GM19452 (cell line): ENCODE data around the gene FAM171A1.

Source experiments
- ATAC-seq: cut with Tn5 transposase; IDR thresholded peaks from one replicate; pipeline ENCODE4 v1.9.1; 2021; ENCODE audit not compliant: unreplicated experiment

Gene FAM171A1

DNA sequence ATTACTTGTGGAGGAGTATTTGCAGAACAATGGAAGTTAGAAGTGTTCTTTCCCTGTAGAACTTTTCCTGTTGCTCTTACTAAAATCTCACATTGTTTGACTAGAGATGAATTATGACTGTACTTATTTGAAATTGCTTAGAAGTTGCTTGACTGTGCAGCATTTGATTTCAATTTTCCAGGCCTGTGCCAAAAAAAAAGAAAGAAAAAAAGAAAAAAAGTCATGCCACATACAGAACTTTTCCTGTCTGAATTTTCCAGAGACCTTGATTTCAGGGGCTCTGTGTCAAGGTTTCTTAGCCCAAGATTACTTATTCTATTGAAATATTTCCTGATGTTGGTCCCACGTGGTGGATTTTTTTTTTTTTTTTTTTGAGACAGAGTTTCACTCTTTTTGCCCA lies 3.5 kb upstream of the FAM171A1 start:
- ATAC-seq: no peak

DNA sequence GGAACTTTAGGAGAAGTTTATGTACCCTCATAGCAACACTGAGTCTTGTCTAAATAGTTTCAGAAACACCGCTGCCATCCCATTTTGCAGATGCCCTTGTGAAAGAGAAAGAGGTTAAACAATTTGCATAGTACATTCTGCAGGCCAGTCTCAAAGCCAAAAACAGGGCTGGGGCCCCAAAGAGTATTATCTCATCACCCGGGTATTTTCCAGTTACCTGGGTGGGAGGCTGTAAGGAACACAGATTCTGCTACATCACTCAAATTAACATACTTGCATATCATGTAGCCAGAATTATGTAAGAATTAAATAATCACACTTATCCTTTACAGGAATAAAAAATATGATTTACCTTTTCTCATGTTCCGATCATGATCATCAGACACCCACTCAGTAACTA lies 3.1 kb upstream of the FAM171A1 start:
- no peak for ATAC-seq

DNA sequence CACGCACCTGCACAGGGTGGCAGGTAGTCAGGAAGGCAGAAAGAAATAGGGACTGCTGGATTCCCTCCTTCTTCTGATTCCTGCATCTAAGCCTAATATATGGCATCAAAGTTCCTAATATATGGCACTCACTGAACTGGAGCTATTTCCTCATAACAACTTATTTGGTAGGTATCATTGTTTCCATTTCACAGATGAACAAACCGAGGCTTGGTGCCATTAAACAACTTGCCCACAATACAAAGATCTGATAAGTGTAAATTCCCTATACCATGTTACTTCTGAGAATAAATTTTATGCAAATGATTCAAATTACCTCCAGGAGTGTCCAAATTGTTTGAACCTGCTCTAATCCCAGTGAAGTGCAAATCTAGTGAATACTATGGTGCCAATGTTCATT lies 2.1 kb upstream of the FAM171A1 start:
- ATAC-seq: no peak

DNA sequence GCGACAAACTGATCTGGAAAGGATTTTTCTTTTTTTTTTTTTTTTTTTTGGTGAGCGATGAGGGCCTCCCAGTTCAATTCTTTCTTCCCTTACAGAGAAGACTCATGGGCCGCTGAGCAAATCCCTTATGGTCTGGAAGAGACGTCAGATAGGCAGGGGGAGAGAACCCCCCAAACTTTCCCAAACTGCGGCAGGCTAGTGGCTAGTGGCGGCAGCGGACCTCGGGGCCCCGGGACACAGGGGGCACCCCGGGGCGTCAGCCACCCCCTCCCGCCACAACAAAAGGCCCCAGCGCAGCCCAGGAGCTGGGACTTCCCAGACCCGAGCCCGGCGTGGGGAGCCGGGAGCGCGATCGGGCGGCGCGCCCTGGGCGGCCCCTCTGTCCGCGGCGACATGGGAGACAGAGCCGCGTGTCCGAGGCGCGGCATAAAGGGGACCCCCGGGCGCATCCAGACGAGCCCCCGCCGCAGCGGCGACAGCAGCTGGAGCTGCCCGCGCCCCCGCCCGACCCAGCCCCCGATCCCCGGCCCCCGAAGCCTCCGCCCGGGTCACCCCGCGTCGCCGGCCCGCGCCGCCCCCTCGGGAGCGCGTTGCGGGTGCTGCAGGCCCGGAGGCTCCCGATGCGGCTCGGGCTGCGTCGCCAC lies 755 bp downstream of the FAM171A1 start:
- ATAC-seq: no peak

DNA sequence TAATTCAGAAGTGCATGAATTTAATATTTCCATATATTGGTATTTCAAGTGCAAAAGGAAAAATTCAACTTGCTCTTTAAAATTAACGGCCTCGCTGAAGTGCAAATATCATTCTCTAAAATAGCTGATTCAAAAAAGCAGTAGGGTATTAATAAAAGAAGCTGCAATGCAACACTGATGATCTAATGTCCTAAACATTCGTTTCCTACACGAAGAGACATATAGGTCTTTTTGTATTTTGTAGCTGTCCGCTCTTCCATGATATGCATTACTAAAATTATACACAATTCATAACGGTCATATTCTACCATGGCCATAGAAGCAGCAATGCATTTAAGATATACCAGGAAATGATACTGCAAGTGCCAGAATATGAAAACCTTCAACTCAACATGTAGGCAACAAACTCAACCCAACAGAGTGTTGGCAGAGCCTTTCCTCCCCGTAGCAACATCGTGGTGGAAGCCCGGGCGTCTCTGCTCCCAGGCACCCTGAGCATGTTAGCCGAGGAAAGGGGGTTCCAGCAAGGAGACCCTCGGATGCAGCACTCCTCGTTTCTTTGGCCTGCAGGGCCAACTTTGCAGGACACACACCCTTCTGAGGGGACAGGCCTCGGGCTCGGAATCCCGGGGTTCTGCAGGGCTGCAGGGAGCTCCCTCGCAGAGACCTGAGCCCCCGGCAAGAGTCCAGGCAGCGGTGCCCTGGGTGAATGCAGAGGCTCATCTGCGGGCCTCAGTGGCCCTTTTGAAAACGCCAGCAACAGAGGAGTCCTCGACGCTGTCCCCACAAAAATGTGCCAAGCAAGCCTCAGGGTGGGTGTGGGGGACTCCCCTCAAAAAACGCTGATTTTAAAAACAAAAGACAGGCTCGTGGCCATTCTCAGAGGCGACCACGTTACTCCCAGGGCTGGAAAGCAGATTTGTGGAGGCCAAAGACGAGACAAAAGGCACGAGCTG lies 1.6 kb downstream of the FAM171A1 start:
- ATAC-seq: no peak

DNA sequence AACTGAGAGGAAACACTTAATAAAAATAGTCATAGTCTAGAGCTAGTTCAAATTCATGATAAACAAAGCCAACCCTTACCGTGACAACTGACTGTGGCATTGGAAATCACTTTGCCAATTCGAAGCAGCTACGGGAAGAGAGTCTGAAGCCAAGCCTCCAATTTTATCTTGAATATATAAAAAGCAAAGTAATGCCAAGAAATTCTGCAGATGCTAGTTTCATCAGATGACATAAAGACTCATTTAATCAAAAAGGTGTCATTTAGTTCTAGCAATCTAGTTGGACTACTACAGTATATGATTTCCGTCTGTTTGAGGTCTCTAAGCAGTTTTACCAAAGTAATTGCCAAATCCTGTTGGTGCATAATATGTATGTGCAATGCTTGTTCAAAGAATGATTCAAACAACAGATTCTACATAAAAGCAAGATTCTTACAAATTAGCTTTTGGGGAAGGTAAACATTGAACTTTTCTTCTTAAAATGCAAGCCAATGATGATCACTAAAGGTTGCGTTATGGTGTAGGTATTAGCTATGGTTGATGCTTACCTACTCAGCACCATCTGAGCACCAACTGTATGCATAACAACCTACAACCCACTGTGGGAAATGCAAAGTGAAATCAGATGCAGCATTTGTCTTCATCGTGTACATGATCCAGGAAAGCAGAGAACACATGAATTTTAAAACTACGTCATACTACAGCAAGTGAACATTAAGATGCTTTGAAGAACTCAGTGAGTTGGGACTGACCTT lies 2.8 kb downstream of the FAM171A1 start:
- no peak for ATAC-seq

DNA sequence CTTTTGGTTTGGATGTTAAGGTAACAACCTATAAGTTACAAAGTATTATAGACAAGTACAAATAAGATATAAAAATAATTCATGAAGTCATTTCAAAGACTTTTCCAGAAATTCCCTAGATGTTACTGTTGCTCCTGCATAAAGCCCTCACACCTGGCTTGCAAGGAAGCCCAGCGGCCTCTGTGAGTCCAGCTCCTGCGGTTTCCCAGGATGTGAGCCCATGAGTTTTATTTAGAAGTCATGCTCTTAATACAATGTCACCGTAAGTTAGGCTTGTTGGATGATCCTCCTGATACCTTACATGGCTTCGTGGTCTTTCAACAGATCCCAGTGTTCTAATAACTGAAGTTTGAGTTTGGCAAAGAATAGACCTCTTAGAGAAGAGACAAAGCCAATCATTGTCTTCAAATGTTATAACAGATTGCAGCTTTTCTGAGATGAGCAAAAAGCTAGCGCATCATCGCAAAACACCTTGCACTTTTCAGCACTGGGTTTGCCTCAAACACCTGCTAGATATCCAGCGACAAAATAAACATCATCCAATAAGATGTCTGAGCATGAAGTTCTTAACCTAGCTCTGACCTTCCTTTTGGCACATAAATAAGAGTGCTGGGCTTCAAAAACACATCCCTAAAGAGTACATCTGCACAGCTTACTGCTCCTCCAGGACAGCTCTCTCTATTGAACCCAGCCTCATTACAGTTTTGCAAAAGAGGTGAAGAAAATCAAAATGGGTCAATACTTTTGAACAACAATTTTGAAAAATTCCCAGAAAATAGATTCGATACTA lies 3.6 kb downstream of the FAM171A1 start:
- no peak for ATAC-seq

DNA sequence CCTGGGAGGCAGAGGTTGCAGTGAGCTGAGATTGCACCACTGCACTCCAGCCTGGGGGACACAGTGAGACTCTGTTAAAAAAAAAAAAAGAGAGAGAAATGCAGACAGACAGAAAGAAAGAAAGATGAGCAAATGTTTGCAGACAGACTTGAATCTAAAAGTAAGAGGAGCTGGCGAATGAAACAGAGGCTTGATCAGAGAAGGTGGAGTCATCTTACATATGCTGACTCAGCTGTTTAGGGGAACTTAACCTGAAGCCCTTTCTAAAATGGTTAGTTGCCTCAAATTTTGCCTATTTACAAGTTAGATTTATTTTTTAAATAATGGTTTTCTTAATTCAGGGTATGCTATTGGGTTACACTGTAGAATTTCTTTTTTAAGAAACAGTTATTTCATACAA lies 5.4 kb downstream of the FAM171A1 start:
- no peak for ATAC-seq

DNA sequence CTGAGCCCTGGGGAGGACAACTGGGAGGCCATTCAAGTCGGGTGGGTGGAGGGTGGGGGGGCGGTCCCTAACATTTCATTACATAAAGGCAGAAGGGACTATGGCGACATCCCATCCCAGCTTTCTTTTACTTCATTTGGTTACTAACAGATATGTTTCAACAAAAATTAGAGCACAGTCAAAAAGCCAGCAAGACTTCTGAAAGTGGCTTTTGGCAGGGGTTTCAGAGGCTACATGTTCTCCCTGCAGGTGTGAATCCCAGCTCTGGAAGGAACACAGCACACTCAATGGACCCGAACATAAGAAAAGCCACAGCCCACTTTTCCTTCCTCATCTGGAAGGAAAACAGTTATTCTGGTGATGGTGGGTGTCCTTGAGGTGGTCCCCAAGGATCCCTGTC lies 7.1 kb downstream of the FAM171A1 start:
- ATAC-seq: no peak

DNA sequence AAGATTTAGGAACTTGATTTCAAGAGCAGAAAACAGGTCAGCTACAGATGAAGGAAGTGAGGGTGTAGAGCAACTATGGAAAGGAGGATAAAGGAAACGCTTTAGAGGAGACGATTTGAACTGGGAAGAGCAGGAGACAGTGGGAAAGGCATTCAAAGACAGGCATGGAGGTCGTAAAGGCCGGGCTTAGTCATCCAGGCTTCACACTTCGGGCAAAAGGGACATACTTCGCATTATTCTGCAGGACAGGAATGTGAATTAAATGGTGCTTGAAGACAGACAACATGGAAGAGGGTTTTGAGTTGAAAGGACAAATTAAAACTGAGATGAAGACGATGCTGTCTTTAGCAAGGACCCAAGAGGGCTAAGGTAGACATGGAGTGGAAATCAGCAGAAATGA lies 8.1 kb downstream of the FAM171A1 start:
- ATAC-seq: no peak

DNA sequence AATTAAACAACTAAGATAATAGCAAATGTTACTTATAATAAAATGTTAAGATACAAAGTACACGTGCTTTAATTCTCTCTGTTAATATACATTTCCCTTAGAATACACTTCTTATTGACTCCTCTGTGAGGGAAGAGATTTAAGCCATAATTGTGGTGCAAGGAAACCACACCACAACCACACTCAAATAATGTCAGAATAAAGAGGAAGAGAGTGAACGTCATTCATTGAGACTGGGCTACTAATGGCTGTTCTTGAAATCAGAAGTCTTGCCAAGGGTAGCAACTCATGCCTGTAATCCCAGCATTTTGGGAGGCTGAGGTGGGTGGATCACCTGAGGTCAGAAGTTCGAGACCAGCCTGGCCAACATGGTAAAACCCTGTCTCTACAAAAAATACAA lies 10.0 kb downstream of the FAM171A1 start:
- ATAC-seq: no peak

DNA sequence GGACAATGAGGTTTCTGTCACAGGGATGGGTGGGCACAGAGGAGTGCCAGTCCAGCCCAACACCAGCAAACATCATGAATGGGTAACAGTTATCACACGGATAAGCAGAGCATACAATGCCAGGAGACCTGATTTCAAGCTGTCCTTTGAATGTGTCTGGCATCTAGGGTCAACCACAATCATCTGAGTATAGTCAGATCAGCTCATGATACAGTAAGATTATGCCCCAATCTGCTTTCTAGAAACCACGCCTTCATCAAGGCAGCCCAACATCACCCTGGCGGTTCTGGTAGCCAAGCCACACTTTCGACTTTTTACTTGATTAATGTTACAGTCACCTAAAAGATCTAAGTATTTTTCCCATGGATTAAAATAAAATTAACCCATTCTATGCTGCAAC lies 10.5 kb downstream of the FAM171A1 start:
- ATAC-seq: no peak

DNA sequence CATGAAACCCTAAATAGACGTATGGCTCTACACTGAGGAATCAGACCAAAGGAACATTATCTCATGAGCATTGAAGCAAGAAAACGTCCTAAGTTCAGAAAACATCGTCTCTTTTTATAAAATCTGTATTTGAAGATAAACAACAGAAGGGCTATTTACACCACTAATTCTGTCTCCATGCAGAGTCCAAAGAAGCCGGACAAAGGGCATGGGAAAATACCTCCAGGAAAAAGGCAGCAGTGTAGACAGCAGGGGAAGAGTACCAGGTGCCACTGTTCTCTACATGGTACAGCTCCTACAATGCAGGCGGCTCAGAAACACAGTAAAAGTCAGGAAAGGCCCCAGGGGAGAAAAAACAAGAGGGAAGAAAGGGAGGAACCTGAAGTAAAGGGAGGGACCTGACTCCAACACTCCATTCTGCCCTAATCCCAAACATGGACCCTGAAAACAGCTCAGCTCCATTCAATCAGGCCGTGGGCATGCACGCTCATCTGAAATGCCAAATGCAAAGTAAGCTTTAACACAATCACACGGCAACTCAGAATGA lies 17.5 kb downstream of the FAM171A1 start:
- no peak for ATAC-seq

DNA sequence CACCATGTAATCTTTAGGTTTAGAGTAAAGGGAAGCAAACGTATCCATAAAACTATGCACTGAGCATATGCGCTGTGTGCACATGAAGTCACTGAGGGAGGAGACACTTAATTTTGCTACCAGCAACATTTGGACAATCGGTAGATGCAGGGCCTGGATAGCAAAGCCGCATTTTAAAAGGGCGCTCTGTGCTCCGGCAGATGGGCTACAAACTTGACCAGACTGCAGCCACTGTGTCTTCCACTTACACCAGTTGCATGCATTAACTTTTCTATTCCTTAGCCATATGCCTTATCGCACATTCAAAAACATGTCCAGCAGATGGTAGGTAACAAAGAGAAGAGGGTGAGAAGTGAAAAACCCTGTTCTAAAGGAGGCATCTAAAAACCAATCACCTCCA lies 18.3 kb downstream of the FAM171A1 start:
- ATAC-seq: no peak

DNA sequence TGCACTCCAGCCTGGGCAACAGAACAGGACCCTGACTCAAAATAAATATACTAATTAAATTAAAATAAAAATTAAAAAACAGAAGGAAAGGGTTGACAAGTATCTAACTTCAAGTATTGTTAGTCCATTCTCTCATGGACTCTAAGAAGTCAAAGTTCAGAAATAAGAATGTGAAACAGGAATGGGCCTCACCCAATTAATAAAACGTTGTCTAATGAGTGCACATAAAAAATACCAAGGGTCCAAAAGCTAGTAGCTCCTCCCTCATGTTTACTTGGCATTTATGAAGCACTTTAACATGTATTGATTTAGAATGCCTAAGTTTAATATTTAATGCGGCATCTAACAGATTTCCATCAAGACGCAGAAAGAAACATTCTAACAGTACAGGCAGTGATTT lies 18.9 kb downstream of the FAM171A1 start:
- no peak for ATAC-seq

DNA sequence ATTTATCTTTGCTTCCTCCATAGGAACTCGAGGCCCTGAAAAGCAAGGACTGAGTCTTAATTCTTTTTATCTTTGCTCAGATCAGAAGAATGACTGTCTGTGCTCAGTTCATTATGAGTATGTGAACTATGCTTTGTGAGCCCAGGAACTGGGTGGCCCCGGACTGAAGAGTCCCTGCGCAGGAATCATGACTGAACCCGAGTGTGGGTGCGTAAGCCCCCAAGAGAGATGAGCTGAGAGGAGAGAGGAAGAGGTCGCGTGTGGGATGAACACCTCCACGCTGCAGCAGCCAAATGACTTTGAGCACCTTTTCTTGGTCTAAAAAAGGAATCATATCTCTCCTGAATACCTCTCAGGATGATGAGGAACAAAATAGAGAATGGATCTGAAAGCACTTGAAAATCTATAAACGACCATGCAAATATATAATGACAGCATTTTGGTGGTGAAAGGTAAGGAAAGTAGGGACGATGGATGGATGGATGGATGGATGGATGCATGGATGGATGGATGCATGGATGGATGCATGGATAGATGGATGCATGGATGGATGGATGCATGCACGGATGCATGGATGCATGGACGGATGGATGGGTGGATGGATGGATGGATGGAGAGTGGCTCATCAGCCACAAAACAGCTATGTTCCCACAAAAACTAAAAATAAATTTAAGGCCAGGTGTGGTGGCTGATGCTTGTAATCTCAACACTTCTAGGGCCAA lies 19.8 kb downstream of the FAM171A1 start:
- ATAC-seq: no peak

DNA sequence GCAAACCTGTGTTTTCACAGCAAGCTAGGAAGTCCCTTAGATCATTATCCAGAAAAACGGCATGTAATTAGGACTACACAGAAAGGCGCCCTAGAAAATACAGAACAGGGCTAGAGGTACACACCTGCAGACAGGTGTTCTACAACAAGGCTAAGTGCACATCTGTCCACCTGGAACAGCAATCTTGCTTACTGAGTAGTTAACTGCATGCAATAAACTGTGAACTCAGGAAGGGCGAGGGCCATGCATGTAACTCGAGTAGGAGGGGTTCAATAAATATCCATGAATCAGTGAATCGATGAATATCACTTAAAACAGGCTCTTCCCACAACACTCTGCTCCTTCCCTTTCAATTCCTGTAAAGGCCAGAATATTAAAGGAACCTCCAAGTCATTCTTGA lies 22.0 kb downstream of the FAM171A1 start:
- no peak for ATAC-seq

DNA sequence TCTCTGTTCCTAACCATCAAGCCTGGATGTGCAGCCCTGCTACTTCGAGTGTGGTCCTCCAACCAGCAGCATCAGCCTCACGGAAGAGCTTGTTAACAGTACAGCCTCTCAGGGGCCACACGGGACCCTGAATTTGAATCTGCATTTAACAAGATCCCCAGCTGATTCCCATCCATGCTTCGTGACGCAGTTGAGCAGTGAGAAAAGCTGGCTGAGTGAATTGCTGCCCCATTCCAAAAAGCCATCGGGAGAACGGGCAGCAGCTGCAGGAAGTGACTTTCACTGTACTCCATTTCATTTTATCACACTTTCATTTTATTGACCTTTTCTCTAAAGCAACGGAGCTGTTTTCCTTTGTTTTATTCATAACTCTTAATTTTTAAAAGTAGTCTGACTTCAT lies 22.5 kb downstream of the FAM171A1 start:
- ATAC-seq: no peak

DNA sequence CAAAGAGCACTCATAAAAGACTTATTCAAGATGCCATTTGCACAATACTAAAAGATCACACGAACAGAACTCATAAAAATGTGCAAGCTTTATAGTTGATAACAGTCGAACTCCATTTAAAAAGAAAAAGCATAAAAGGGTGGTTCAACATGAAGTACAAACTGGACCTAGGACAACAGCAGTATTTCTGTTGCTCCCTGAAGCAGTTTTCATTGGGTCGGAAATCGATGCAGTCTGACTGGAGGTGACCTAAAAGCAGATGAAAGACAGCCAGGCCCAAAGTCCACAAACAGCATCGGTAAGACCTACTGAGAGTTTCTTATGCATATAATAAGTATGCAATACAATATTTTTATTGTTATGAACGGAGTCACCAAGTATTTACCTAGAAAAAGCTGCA lies 23.9 kb downstream of the FAM171A1 start:
- ATAC-seq: no peak
